HG02970 (cell line): ENCODE measurements around the gene DNAH3.
"Not testable (repeated sequence)": the region's sequence is repeated elsewhere in the genome, so short reads cannot be mapped to it uniquely, and the experiment has no call there.

Experiments
- ATAC-seq: cut with Tn5 transposase; IDR thresholded peaks from one replicate; pipeline ENCODE4 v1.9.1; 2021; ENCODE audit warnings: mild to moderate bottlenecking, moderate library complexity, moderate number of reproducible peaks; ENCODE audit not compliant: unreplicated experiment, low FRiP score

DNAH3 gene

DNA sequence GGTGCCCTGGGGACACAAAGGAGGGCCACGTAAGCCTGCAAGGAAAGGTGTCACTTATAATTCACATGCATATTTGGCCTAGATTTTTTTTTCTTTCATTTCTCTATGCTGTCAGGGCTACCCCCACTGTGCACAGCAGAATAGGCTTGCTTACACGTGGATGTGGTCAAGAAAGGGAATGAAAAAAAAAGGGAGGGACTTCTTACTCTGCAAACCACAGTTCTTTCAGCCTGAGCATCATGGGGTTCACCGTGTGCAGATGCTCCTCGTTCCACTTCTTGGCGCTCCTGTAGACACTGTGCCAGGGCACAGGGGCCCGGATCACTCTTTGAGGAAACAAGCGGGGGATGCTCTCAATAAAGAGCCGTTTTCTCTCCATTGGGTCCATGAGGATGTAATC, 16.6 kb downstream of the DNAH3 start:
- ATAC-seq = no peak

DNA sequence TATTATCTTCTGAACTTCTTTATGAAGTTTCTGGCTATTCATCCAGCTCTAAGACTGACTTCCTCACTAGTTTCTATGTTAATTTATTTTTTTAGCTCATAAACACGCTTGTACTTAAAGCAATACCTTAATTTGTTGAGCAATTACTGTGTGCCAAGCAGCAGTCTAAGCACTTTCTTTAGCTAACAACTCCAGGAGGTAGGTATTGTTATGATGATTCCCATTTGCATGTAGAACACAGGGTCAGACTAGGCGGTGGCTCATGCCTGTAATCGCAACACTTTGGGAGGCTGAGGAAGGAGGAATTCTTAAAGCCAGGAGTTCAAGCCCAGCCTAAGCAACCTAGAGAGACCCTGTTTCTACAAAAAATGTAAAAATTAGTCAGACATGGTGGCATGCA, 19.8 kb downstream of the DNAH3 start:
- no peak for ATAC-seq

- no peak for ATAC-seq
These were observed 21.7 kb downstream of the DNAH3 start for GRCh38 chr16:21128991-21129390.

DNA sequence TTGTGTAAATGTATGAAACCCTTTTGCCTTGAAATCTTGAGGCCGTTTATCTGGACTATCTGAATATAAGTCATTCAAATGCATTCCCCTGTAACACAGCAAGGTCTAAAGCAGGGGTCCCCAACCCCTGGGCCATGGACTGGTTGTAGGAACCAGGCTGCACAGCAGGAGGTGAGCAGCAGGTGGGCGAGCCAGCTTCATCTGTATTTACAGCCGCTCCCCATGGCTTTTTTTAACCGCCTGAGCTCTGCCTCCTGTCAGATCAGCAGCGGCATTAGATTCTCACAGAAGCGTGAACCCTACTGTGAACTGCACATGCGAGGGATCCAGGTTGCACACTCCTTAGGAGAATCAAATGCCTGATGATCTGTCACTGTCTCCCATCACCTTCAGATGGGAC, 24.1 kb downstream of the DNAH3 start:
- ATAC-seq = no peak

DNA sequence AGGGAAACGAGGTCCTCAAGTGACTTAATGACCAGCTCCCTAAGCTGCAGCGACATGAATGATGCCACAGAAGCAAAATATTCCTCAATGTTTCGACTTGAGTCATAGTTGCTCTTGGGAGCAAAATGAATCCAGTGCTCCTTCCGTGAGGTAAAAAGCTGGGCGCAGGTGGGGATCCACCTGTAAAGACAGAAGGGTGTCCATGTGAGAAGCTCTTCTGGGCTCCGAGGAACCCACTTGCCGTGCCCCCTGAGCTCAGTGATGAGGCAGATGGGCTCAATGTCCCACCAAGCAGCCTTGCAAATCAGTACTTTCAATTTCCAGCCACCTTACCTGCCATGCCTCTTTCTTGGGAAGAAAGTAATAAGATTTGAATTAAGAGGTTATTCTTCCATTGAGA, 25.5 kb downstream of the DNAH3 start:
- ATAC-seq = no peak

GRCh38 chr16:21120976-21121520, 29.6 kb downstream of the DNAH3 start:
- ATAC-seq = no peak

- ATAC-seq = no peak
These were observed 33.1 kb downstream of the DNAH3 start for GRCh38 chr16:21117567-21117966.

DNA sequence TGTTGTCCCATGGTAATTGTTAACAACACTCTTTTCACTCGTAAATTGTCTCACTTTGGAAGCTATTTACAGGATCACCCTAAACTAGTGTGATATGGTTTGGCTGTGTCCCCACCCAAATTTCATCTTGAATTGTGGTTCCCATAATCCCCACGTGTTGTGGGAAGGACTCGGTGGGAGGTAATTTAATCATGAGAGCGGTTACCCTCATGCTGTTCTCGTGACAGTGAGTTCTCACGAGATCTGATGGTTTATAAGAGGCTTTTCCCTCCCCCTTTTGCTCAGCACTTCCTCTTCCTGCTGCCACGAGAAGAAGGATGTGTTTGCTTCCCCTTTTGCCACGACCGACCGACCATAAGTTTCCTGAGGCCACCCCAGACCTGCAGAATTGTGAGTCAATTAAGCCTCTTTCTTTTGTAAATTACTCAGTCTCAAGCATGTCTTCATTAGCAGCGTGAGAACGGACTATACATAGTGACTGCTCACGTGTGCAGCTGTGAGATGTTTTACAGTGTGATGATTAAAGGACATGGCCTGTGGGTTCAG, 34.4 kb downstream of the DNAH3 start:
- ATAC-seq = no peak

DNA sequence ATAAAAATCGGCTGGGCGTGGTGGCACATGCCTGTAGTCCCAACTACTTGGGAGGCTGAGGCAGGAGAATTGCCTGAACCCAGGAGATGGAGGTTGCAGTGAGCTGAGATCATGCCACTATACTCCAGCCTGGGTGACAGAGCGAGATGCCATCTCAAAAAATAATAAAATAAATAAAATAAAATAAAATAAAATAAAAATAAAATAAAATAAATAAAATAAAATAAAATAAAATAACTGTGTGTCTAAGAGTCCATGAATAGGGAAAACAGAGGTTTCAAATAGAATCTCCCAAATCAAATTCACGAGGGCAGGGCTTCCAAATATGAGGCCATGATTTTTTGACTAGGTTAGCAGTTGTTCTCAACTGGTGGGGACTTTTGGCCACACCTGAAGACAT, 35.1 kb downstream of the DNAH3 start:
- ATAC-seq = not testable (repeated sequence)

DNA sequence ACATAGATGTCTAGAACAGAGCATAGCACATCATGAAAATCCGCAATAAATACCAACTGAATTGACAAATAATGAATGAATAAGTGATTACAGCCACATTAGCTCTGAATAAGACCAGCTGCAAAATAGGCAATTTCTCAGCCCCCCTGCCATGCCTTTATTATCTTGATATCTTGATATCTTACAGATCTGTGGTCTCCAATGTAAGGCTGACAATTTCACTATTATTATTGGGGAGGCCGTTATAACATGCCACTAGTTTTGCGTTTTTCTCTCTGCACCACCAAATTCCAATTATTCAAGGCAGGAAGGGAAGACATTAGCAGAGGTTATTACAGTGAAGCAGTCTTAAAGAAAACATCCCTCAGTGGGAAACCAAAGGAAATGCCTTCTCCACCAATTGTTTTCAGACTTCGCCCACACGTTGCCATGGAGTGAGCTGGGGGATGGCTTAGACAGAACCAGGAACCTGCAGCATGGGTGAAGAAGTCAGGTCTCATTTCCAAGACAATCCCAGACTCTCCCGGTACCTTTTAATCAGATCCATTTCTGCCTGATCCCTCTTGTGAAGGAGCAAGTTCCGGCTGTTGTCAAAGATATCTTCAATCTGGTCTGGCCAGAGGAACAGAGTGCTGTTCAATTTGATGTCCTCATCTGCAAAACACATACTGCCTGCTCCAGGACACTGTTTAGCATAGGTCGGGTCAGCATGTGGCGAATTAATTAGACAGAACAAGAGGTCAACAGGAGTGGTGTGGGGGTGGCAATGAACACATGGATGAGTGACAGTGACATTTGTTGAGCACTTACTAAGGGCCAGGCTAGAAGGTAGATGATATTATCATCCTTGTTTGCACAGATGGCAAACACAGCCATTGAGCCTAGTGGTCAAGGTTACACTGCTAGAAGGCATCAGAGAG, 46.4 kb downstream of the DNAH3 start:
- ATAC-seq = no peak

DNA sequence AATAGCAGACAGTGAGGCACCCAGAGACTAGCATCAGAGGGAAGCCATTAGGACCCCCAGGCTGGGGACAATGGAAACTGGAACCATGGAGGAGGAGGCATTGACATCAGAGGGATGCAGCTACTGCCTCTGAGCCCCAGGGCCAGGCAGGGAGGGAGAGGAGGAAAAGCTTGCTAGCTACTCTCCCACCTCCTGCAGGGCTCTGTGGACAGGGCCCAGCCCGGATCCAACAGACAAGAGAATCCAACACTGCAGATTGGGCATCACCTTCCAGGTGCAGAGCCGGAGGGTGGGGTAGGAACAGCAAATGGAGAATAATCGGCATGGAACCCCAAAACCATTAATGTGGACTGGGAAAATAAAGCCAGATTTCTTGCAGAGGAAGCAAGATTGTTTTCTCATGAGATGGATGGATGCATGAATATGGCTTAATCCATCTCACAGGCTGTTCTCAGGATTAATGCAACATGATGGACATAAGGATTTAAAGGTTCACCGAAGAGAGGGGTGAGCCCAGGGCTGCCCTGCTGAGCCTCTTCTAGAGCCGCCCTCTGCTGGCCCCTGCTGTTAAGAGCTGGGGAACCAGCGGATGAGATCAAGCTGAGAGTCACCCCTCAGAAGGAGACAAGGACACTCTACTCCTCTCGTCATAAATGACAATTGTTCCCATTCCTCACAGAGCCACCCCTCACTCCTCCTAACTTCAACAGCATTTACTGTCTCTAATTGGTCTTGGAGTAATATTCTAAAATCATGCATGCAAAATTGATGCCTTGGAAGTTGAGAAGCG, 48.8 kb downstream of the DNAH3 start:
- no peak for ATAC-seq

- no peak for ATAC-seq
These were observed 50.2 kb downstream of the DNAH3 start for GRCh38 chr16:21100447-21100846.

DNA sequence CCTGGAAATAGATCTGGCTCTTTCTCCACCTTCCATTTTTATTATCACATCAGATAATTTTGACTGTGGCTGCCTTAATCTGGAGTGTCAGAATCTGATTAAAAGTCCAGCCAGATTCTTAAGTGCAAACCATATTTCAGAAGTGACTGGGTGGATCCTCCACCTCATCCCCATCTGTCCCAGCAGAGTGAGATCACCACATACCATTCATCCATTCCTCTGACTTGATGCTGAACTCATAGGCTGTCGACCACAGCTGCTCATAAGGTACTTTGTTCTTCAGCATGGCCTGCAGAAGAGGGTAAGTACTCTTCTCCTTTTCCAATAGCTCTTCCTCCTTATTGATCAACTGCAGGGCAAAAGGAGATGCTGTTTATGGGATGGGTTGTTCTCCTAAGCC, 53.5 kb downstream of the DNAH3 start:
- ATAC-seq = no peak

GRCh38 chr16:21094719-21095118, 55.9 kb downstream of the DNAH3 start:
- ATAC-seq = not testable (repeated sequence)

DNA sequence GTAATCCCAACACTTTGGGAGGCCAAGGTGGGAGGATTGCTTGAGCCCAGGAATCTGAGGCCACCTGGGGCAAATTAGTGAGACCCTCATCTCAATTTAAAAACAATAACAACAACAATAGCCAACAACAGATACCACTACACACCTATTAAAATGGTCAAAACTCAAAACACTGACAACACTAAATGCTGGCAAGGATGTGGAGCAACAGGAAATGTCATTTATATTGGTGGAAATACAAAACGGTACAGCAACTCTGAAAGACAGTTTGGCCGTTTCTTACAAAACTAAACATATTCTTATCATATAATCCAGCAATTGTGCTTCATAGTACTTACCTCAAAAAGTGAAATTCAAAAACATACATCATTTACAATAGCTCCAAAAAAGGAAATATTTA, 57.7 kb downstream of the DNAH3 start:
- no peak for ATAC-seq

DNA sequence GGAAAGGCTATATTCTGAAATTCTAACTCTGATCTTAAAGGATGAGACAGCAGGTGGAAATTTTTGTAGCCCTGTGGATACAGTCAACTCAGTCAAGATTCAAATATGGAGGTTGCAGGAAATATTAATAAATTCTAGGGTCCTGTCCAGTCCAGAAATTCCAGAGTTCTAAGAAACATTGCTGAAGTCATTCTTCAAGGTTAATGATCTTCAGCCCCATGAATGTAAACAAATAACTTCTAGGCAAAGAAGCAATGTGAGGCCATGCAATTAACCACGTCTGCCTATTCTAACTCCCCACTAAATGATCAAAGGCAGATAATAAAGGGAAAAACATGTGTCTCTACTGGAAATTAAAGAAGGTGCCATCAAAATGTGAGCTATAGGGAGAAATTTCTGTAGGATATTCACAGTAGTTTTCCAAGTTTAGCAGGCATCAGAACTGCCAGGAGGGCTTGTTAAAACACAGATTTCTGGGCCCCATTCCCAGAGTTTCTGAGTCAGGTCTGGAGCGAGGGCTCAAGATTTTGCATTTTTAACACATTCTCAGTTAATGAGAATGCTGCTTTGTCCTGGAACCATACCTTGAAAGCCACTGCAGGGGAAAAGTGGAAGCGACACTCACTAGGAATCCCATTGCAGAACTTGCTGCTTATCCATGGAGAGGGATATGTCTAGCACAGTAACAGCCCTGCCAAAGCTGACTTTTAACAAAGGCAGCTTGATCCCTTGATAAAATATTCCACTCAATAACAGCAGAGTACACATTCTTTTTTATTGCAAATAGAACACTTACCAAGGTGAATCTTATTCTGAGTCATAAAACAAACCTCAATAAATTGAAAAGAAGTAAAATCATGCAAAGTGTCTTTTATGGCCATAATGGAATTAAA, 61.8 kb downstream of the DNAH3 start:
- ATAC-seq = no peak

GRCh38 chr16:21088143-21088542, 62.5 kb downstream of the DNAH3 start:
- ATAC-seq = no peak

DNA sequence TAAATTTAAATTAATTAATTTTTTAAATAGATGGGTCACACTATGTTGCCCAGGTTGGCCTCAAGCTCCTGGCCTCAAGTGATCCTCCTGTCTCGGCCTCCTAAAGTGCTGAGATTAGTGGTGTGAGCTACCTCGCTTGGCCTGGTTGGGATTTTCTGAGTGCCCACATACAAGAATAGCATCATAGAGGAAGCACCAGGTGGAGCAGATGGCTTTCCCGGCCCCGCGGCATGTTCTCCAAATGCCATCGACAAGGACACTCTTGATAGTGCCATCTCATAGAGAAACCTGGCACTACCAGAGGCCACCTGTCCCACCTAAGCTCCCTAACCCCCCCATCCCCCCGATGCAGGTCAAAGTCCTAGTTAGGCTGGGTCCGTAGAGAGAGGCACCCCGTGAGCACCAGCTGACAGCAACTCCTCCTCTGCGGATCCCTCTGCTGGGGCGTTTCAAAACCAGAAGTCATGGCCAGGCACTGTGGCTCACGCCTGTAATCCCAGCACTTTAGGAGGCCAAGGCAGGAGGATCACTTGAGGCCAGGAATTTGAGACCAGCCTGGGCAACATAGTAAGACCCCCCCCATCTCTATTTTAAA, 65.9 kb downstream of the DNAH3 start:
- ATAC-seq = no peak

- no peak for ATAC-seq
These were observed 66.8 kb downstream of the DNAH3 start for GRCh38 chr16:21083729-21084268.
